Measurements from ENCODE around the gene PPP2R2D.

- TF ChIP-seq POLR2A (IDR thresholded peaks at IDR 0.05) (no peak), POLR2AphosphoS5 (IDR thresholded peaks at IDR 0.05) (no peak), EP300 (IDR thresholded peaks at IDR 0.05; ENCODE audit: low read depth) (no peak), CTCF (IDR thresholded peaks at IDR 0.05) (no peak)
These were observed 8.6 kb upstream of the PPP2R2D start for GRCh38 chr10:131891929-131892805.

Measured in transverse colon (tissue), 4 donors.